HL-60/S4 treated with retinoic acid at 250 ng/mL for 4 days and 3 days (cell line): Measurements from ENCODE around the gene ABLIM2.

Experiments
- in situ Hi-C: fragments of 300-500 bp; cut with MboI; formaldehyde crosslinking; loops from 2 replicates; pipeline ENCODE4 v1.7.0; 2022; ENCODE audit warnings: low sequenced_read_pairs

ABLIM2 gene

GRCh38 chr4:8077181-8078108 is 81.2 kb downstream of the ABLIM2 start:
- in situ Hi-C loops: no loop called here

GRCh38 chr4:8076023-8076422 is 82.6 kb downstream of the ABLIM2 start:
- in situ Hi-C loops: no loop called here

- in situ Hi-C loops: no loop called here
These were observed 85.3 kb downstream of the ABLIM2 start for GRCh38 chr4:8073206-8073863.

- in situ Hi-C loops: no loop called here
These were observed 86.2 kb downstream of the ABLIM2 start for GRCh38 chr4:8072235-8072968.

GRCh38 chr4:8071766-8072165 is 86.8 kb downstream of the ABLIM2 start:
- in situ Hi-C loops: no loop called here

GRCh38 chr4:8070736-8071718 is 87.6 kb downstream of the ABLIM2 start:
- in situ Hi-C loops: no loop called here

- in situ Hi-C loops: no loop called here
These were observed 89.4 kb downstream of the ABLIM2 start for GRCh38 chr4:8069102-8069752.

- in situ Hi-C loops: no loop called here
These were observed 90.4 kb downstream of the ABLIM2 start for GRCh38 chr4:8067945-8068896.

- in situ Hi-C loops: no loop called here
These were observed 91.2 kb downstream of the ABLIM2 start for GRCh38 chr4:8067274-8067936.

GRCh38 chr4:8066336-8066931 is 92.2 kb downstream of the ABLIM2 start:
- in situ Hi-C loops: no loop called here

- in situ Hi-C loops: no loop called here
These were observed 94.5 kb downstream of the ABLIM2 start for GRCh38 chr4:8063974-8064563.

GRCh38 chr4:8061573-8061972 is 97.0 kb downstream of the ABLIM2 start:
- in situ Hi-C loops: no loop called here

- in situ Hi-C loops: no loop called here
These were observed 97.5 kb downstream of the ABLIM2 start for GRCh38 chr4:8061145-8061544.

GRCh38 chr4:8060632-8061031 is 98.0 kb downstream of the ABLIM2 start:
- in situ Hi-C loops: no loop called here

GRCh38 chr4:8058031-8058479 is 100.6 kb downstream of the ABLIM2 start:
- in situ Hi-C loops: no loop called here

GRCh38 chr4:8055206-8055605 is 103.4 kb downstream of the ABLIM2 start:
- in situ Hi-C loops: no loop called here

GRCh38 chr4:8053688-8054449 is 104.7 kb downstream of the ABLIM2 start:
- in situ Hi-C loops: no loop called here
